NCI-H2227 (cell line): ENCODE data around the gene OGA.
"Not testable (repeated sequence)": the region's sequence is repeated elsewhere in the genome, so short reads cannot be mapped to it uniquely, and the experiment has no call there.

Experiments
- DNase-seq: peaks from one replicate; lab custom pipeline; 2025; ENCODE audit not compliant: unreplicated experiment; lab: John Stamatoyannopoulos, UW

OGA gene

DNA sequence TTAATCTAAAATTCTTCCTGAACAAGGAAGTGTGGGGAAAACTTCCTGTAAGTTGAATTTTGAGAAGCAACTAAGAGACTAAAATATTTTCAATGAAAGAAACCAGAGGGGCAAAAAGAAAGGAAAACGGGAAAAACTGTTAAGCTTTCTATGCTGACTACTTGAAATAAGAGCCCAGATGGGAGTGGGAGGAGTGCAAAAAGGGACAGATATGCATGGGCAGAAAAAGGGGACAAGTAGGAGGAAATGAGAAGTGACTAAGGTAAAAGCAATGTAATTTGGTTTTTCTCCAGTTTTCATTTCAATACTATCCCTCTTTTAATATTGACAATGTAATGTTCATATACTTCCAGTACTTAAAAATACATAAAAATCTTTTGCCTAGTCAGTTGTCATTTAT lies 11.1 kb downstream of the OGA start:
- DNase-seq, result no peak

DNA sequence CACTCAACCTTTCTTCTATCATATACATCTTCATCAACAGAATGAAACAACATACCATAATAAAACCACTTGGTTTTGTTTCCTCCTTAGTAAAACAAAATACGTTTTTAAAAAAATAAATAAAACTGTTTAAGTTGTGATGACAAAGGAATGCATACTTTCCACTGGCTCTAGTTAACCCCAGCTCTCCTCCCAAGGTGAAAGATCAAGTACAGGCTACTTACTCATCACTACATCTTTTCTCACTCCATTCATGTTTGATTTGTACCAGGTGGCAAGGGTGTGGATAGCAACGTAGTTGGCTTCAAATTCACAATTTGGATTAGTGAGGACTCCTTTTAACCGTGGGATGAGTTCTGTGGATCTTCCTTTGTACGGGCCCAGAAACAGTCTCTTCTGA lies 14.7 kb downstream of the OGA start:
- DNase-seq, result no peak

DNA sequence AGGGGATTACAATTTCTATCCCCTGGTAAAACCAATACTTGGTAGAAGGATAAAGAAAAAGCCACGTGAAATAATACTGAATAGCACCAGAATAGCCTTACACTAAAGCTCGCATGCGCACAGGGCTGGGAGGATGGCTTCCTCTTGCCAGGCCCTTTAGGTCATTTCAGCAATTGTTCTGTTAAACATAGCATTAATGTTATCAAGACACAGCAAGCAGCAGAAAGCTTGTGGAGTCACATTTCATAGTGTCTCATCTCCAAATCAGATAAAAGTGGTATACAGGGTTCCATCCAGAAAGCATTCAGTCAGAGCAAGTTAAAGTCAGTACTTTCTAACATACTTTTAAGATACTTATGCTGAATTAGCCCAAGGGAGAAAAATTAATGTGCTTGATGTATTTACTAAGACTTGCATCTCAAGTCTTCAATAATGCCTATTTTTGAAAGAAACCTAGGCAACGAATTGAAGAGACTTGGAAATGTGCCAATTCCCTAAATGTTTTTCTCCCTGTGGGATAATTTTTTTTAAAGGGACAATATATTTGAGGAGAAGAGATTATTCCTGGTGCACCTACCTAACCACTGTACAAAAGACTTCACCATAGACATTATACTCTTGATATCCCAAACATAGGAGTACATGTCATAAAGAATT lies 20.7 kb downstream of the OGA start:
- no peak for DNase-seq

DNA sequence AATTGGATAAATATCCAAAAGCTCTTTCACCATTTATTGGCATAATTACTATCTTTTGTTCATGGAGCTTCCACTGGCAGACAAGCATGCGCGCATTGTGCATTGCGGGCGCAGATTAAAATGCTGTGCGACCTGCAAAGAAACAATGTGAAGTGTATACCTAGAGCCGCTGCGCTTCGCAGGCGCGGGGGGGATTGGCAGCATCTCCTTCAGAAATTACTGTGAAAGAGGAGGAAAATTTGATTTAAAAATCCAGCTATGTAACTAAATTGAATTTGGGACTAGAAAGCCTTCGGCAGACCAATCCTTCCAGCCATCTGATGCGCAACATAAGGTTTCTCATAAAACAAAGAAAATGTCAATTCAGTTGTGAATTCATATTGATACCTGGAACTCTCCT lies 24.7 kb downstream of the OGA start:
- no peak for DNase-seq

DNA sequence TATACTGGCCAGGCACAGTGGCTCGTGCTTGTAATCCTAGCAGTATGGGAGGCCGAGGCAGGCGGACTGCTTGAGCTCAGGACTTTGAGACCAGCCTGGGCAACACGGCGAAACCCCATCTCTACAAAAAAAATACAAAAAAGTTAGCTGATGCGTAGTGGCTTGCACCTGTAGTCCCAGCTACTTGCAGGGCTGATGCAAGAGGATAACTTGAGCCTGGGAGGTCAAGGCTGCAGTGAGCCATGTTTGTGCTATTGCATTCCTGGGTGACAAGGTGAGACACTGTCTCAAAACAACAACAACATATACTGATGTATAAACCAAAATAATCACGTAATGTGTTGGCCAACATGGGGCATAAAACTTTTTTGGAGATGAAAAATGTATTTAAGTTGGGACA lies 28.6 kb downstream of the OGA start:
- DNase-seq, result no peak

DNA sequence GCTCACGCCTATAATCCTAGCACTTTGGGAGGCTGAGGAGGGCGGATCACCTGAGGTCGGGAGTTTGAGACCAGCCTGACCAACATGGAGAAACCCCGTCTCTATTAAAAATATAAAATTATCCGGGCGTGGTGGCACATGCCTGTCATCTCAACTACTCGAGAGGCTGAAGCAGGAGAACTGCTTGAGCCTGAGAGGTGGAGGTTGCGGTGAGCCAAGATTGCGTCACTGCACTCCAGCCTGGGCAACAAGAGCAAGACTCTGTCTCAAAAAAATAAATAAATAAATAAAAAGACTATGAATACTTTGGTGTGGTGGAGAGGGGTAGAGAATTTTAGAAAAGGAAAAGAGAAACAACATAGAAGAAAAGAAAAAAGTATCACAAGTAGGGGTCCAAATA lies 29.0 kb downstream of the OGA start:
- not testable (repeated sequence) for DNase-seq

DNA sequence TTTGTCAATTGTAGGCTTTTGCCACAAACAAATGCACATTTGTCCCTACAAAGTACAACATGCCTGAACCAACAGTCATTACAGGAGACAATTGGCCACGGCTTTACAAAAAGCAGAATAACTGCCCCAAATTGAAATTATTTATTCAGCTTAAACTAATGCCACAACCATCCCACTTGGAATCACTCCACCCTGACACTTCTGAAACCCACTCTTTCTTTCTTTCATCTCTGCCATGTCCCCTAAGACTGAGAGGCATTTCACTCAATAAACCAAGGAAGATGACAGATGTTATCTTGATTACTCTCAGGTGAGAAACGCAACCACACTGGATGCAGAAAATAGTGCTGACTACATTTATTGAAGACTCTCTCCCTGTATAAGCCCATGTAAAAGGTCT lies 32.4 kb downstream of the OGA start:
- DNase-seq, result no peak

DNA sequence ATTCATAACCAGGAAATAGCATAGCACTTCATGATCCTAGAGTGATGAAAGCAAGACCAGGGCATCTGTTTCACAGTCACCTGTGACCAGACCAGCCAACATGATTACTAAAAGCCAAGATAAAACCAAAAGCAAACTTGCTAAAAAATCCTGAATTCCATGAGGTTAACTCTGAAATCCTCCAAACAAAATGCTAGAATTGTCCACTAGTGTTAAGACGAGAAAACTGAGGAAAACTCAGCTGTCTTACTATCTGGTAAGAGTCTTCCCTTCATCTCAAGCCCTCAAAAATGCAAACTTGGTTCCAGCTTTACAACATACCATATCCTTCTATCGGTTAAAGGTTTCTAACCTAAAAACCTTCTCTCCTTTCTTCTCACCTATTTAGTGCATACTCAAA lies 33.7 kb downstream of the OGA start:
- no peak for DNase-seq

DNA sequence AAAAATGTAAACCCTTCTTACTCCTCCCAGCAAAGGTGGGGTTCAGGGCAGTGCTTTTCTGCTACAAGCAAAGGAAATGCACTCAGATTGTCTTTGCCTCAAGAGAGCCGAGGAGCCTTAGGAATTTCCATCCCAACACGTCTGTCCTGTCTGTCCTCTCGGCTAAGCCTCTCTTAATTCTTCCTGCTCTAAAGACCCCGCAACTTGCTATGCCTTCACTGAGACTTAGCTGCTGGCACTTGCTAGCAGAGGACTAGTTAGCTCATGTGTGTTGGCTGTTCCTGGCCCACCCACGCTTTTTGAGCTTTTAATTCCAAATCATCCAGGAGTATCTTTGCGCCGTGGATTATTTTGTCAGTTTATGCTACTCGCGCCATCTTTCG lies 34.5 kb downstream of the OGA start:
- DNase-seq, result no peak

DNA sequence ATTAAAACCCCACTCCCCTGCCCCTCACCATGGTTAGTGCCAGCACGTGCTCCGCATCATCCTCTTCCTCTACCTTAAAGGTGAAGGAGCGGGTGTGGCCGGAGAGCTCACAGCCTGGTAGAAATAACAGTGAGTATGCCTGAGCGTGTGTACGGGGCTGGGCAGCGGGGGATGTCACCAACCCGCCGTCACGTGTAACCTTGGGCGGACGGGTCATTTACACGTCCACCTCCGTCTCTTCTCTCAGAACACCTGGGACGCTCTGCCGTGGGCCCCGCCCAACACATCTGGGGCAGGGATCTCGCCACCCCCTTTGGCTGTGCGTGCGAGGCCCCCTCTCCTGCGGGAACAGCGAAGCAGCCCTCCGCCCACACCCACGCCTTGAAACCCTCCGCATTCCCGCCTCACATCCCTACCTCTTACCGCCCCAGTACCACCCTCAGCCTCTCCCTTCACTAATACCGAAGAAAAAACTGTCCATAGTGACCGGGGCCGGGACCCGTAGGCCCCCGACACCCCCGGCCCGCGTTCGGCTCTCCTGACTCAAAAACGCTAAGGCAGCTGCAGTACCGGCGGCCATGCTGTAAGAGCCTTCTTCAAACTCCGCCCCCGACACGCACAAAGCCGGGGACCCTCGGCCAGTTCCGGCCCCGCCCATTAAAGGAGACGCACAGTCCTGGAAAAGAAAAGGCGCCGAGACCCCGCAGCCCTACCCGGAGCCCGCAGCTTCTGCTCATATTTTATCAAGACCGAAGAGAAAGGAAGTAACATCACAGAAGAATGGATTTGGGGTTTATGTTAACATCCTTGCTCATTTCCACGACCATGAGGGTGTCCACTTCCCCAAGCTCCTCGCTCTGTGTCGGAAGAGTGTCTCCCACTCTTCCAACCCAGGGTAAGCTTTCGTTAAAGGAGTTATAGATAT lies 35.2 kb downstream of the OGA start, which contains the start of gene NPM3:
Gene NPM3 (minus strand): TSS at position 636 of the 925 bp plus-strand sequence. CDS start 56 bp downstream, at position 580.
- DNase-seq, result peak; percentile 88

DNA sequence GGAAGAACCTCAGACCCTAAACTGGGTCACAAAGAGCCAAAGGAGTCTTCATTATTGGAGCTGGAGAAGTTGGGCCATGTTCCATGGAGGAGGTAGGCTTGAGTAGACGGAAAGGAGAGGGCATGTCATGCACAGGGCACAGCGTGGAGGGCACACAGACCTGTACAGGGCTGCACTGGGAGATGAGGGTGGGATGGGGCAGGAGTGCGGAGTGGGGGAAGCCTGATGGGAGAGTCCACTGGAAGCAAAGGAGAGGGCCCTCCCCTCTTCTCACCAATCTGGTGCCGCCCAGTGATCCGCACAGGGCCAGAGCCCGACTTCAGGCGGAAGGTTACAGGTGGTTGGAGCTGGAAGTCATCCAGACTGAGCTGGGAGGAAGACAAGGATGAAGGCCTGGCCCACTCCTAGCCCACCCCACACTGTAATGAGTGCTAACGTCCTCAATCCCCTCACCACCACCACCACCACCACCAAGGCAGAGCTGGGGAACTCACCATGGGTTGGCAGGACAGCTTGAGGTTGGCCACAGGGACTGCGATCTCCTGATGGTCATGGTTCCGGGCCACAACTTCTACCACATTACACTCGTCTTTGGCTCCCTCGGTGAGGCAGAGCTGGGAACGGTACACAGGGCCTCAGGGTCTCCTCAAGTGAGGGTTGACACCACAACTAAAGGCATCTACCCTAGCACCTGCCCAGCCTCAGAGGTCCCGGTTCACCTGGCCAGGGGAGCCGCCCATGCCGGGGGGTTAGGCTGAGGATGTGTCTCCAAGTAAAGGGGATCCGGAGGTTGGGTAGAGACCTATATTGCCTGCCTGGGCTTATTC lies 36.0 kb downstream of the OGA start:
- no peak for DNase-seq

DNA sequence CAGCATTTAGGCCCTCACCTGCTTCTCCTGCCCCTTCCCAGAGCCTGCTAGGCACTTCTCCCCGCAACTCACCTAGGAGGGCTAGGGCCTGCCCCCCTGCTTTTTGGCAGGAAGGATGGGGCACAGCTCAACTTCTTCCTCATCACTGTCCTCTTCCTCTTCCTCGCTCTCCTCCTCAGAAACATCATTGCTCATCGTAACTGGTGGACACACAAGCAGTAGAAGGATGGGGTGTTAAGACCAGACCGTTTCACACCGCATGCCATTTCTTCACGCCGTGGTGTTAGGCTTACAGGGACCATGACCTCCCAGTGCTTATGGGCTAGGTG lies 36.6 kb downstream of the OGA start:
- DNase-seq, result no peak

DNA sequence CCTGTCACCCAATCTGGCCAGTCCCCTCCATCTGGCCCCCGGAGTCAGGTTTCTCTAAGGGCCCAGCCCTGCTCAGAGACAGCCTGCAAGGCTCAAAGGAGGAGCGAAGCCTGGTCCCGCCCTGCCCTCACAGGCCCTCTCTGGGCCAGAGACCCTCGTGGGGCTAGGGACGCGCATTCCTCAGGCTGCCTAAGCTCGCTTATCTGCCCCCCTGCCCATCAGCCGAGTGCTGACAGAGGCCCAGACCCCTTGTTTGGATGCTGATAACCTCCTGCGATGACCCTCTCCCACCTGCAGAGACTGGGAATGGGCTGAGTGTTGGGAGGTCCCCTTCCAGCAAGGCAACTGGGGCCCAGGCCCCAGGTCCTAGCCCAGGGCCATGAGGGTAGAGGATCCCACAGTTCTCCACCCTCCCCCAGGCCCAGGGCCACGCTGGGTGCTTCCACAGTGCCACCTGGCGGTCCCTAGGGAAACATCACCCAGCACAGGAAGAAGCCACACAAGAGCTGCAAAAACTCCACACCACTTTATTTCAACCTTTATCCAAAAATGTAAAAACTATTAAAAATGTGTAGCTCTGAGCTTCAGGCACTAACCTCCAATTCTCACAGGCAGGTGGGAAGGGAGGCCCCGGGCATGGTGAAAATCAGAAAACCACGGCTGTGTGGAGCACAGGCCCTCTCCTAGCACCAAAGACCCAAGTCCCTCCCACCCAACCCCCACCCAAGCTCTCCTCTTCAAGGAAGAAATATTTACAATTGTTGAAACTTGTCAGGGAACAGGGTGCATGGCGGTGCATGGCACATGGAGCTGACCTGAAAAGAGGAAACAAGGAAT lies 37.2 kb downstream of the OGA start:
- peak; percentile 42 for DNase-seq

DNA sequence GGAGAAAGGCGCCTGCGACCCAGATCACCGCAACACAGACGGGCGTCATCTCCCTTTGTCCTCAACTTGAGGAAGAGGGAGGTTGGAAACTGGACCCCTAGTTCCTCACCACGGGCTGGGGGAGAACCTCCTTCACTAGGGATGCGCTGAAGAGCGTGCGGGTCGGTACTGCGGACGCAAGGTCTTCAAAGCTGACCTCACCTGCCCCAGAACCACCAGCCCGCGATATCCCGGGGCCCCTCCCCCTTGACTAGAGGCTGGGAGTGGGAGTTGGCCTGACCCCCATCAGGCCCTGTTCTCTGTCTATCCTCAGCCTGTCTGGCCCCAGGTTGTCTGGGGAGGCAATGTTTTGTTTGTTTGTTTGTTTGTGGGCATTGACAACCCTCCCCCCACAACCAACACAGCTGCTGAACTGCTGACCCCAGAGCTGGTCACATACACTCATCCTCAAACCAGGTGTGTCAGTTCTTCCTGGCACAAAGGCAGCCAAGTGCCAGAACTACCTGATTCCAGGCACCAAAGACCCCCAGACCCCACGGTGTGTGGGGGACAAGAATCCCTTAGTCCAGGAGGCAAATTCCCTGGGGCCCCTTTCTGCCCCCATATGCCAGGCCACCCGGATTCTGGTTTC lies 37.9 kb downstream of the OGA start:
- no peak for DNase-seq

DNA sequence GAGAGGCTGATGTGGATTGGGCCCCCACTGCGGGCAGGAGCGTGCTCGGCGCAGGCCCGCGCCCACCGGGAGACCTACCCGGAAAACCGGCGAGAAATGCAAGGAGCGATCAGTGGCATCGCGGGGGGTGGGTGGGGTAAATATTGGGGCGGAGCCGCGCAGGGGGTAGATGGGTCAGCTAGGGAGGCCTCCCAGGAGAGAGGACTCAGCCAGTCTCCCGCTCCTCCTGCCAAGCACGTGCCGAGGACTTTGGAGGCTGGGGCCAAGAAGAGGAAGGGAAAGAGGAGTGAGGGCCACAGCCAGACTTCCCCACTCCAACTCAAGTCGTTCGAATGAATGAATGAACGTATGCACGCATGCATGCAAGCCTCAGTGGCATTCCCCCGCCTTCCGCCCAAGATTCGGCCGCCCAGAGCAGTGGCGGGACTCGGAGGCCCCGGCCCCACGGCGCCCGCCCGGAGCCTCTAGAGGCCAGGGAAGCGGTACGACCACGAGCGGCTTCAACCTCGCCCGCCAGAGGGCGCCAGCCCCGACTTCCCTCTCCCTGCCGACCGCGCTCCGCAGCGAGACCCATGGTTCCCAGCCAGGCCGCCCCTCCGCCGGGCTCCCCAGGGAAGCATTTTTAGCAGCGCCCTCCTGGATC lies 38.6 kb downstream of the OGA start:
- DNase-seq, result peak; percentile 73

DNA sequence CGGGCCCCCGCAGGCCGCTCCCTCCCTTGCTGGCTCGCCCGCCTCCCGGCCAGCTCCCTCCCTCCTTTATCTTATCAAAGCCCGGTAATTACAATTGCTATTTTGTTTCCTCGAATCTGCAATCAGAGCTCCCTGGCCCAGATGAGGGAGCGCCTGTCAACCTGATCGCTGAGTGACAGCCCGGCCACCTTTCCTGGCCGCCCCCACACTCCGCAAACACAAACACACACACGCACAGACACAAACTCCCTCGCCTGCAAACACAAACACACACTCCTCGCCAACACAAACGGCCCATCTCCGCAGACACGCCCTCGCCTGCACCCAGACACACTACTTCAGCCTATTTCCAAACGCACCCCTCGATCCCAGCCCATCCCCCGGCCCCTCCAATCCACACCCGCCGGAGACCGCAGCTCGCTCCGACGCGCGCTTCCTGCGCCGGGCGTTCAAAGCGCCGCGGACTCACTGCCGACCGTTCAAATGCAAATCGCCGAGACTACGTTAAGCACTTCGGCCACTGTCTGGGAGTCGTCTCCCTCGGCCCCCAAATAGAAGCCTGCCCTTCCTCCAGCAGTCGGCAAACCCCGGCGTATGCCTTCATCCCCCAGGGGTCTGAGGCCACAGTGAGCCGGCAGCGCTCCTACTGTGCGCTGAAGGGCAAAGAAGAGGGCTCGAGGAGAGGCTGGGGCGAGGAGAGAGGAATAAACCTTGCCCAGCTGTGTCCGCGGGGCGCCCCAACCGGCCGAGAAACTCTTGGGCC lies 39.3 kb downstream of the OGA start:
- peak; percentile 56 for DNase-seq

DNA sequence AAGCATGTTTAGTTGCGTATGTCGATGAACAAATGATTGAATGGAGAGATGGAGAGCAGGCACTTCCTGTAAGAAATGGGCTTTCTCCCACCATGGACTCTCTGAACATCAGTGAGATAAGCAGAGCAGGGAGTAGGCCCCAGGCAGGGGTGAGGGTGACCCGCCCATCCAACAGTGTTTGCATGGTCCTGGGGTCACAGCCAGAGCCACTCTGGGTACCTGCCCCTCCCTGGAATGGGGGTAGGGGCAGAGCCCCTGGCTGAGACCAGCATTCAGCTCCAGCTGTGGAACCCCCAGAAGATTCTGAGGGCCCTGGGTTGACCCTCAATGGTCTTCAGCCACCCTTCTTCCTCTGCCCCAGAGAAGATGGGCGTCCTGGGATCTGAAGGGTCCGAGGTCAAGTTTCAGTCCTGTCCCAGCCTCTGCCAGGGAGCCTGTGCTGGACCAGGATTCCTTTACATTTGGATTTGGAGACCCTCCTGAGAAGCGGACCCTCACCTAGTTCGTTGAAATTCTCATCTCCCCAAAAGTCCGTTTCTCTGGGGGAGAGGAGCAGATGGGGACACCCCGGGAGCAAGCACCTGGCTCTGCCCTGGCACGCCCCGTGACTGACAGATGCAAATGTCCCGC lies 40.0 kb downstream of the OGA start:
- no peak for DNase-seq

DNA sequence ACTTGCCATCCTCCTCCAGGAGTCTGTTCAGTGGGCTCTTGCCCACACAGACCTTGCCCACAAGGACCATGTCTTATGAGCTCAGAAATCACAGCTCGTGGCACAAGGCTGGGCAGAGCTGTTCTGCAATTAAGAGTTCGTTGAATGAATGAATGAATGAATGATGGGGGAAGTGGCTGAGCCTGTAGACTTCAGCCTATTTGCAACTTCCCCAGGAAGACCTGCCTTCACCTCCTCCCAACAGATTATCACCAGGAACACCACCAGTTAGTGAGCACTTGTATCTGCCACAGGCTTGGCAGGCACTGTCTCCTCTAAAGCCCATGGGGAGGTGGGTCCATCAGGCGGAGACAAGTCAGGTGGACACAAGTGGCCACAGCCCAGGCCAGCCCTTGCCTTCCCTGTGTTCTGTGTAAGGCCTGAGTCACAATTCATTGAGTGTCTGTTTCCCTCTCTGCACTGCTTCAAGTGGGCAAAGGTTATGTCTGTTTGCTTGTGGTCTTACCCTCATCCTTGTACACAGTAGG lies 40.6 kb downstream of the OGA start:
- DNase-seq, result no peak
